ENCODE data around the gene LUC7L3.
A peak's percentile ranks its signal among the peaks of the same experiment; 100 is the strongest.

Gene LUC7L3

DNA sequence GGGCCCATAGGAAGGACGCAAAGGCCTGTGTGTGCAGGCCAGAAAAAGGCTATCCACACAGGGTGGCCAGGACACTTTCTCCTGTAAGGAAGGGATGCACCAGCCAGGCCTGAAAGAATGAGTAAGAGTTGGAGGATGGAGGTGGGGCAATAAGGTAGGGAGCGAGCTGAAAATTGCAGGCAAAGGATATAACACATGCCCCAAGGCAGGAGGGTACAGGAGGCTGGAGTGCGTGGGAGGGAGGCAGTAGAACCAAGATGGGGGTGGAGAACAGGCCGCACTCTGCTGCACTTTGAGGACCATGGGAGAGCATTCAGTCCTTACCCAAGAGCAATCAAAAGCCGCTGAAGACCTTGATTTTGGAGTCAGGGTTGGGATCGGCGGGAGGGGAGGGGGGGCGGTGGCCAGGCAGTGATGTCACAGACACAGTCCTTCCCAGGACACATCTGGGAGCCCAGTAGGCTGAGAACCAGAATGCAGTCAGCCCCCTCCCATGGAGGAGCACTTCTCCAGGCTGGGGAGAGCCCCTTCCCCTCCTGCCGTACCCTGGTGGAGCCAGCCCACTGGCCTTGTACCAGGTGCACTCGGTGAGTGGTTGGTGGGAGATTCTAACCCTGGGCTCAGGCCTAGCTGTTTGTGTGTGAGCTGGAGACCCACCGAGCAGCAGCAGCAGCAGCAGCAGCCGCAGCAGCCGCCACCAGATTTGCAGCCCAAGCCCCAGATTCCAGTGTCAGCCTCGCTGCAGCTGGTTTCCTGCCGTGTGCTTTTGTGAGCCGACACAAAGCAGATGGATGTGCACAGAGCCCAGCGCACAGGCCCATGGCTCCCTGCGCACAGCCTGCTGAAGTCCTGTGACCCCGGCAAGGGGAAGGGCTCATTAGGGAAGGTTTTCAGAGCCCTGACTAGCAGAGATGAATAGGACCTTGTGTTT lies 29.2 kb upstream of the LUC7L3 start:
- DNase-seq (no peak), ATAC-seq (replicated peaks) (no peak)
- no peaks in the 10 kb centered on the region for H3K9me3 Mint-ChIP-seq
- no peak overlapping the region for H3K27ac Mint-ChIP-seq
- peaks cover 25% of the 10 kb centered on the region for H3K36me3 Mint-ChIP-seq (ENCODE audit: insufficient read depth)
- H3K4me1 Mint-ChIP-seq (ENCODE audit: low read depth in 2 of 2) = no peaks in the 10 kb centered on the region
- H3K27me3 Mint-ChIP-seq = peaks cover 6 to 8% of the 10 kb centered on the region in 2 donors
- no peak overlapping the region for H3K4me3 Mint-ChIP-seq

DNA sequence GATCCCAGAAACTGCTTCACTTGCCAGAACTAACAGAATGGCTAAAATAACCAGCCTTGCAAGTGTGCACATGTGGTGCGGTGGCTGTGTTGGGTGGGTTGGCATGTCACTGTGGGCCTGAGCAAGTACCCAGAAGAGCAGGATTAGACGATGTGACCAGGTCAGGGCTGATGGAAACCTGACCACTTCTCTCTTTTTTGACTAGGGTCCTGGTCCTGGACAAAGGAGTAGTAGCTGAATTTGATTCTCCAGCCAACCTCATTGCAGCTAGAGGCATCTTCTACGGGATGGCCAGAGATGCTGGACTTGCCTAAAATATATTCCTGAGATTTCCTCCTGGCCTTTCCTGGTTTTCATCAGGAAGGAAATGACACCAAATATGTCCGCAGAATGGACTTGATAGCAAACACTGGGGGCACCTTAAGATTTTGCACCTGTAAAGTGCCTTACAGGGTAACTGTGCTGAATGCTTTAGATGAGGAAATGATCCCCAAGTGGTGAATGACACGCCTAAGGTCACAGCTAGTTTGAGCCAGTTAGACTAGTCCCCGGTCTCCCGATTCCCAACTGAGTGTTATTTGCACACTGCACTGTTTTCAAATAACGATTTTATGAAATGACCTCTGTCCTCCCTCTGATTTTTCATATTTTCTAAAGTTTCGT lies 28.4 kb upstream of the LUC7L3 start:
- Mint-ChIP-seq H3K4me1 (ENCODE audit: low read depth in 2 of 2) (no peaks in the 10 kb centered on the region), H3K27ac (peak overlapping the region in 1 of 2 donors; percentile 57), H3K27me3 (peaks cover 6 to 8% of the 10 kb centered on the region in 2 donors), H3K9me3 (no peaks in the 10 kb centered on the region), H3K36me3 (ENCODE audit: insufficient read depth) (peaks cover 32% of the 10 kb centered on the region), H3K4me3 (no peak overlapping the region)
- DNase-seq = no peak
- ATAC-seq (replicated peaks) = no peak

DNA sequence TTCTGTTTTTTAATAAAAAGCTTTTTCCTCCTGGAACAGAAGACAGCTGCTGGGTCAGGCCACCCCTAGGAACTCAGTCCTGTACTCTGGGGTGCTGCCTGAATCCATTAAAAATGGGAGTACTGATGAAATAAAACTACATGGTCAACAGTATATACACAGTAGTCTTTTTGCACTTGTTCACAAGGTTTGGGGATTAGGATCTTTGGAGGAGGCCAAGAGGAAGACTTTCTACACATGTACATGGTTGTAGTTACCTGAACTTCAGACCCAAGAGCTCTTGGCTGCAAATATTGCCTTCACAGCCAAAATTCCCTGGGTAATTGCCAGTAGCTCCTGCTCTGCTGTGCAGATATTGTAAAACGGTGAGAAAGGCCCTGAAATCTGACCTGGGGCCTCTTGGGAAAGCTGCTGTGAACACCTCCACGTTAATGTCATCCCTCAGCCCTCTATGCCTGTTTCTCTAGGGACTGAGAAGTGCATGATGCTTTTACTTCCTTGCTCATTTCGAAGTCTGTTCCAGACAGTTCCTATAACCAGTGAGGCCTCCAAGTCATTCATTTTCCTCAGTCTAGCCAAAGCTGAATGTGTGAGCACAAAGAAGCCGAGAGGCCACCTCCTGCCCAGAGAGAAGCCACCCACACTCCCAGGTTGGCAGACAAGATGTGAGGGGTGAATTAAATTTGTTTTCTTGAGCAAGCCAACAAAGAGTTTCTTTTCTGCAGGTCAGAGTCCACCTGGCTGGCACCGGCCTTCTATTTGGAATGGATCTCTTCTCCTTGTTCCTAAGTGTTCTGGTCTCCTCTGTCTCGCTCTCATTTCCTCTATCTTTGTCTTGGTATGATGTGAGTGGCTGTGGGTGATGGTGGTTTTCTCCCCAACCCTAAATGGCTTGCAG lies 27.6 kb upstream of the LUC7L3 start:
- DNase-seq (no peak), ATAC-seq (replicated peaks) (no peak)
- Mint-ChIP-seq H3K27ac (peak overlapping the region in 1 of 2 donors; percentile 57), H3K4me1 (ENCODE audit: low read depth in 2 of 2) (no peaks in the 10 kb centered on the region), H3K9me3 (no peaks in the 10 kb centered on the region), H3K36me3 (ENCODE audit: insufficient read depth) (peaks cover 40% of the 10 kb centered on the region), H3K27me3 (peaks cover 0 to 3% of the 10 kb centered on the region in 2 donors), H3K4me3 (no peak overlapping the region)

DNA sequence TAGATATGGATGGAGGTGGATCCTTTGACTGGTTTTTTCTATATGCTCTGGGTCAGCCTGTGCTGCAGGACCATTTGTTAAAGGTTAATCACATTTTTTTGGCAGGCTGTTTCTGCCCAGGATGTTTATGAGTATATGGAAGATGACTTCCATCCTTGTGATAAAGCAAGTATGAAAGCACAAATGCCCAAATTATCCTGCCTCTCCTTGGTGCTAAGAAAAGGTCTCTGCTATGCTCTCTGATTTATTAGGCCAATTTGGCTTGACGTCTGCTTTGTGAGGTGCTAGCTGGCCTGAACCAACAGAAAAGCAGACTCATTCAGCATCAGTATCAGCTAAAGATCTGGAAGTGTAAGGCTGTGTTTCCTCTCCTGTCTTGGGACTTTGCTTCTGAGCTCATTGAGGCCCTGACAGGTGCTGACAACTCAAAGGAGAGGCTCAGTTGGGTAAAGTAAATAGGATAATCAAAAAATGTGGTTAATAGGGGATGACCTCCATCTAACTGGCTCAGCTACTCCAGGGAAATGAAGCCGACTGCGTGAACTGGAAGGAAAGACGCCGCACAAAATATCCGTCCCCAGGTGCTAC lies 26.9 kb upstream of the LUC7L3 start:
- peaks cover 46% of the 10 kb centered on the region for H3K36me3 Mint-ChIP-seq (ENCODE audit: insufficient read depth)

DNA sequence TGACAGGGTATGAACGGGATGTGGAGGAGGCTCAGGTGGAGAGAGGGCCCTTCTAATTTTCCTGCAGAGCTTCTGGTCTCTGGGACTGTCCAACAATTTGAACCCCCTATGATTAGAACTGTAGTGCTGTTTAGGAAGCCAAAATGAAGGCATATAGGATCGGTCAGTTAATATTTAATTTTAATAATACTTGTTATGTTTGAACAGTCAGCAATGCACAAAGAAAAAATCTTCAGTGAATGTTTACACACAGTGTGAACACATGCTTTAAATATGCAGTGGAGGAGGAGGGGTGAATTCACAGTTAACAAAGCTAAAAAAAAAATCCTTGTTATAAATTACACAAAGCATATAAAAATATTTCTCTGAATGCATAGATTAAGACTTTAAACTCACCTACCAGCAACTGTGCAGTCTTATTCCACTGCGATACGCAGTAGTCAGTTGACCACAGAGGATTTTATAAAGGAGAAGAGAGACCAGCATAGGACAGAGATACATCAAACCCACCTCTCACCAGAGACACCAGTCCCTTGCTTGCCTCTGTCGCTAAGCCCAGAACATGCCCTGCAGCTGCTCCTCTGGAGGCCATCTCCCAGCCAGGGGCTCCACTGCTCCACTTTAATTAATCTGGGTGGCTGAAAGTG lies 26.2 kb upstream of the LUC7L3 start:
- H3K36me3 Mint-ChIP-seq (ENCODE audit: insufficient read depth) = peaks cover 53% of the 10 kb centered on the region
- H3K4me3 Mint-ChIP-seq = no peak overlapping the region
- no peaks in the 10 kb centered on the region for H3K9me3 Mint-ChIP-seq
- peak overlapping the region in 1 of 2 donors; percentile 20 for H3K27ac Mint-ChIP-seq
- DNase-seq (no peak), ATAC-seq (replicated peaks) (no peak)
- H3K27me3 Mint-ChIP-seq = no peaks in the 10 kb centered on the region
- no peaks in the 10 kb centered on the region for H3K4me1 Mint-ChIP-seq (ENCODE audit: low read depth in 2 of 2)

More for the DNA sequence above, 26.9 kb upstream of the LUC7L3 start:
- no peak for ATAC-seq (replicated peaks)
- Mint-ChIP-seq H3K27me3 (no peaks in the 10 kb centered on the region), H3K27ac (peak overlapping the region in 1 of 2 donors; percentile 20), H3K9me3 (no peaks in the 10 kb centered on the region), H3K4me1 (ENCODE audit: low read depth in 2 of 2) (no peaks in the 10 kb centered on the region), H3K4me3 (no peak overlapping the region)
- DNase-seq = no peak

DNA sequence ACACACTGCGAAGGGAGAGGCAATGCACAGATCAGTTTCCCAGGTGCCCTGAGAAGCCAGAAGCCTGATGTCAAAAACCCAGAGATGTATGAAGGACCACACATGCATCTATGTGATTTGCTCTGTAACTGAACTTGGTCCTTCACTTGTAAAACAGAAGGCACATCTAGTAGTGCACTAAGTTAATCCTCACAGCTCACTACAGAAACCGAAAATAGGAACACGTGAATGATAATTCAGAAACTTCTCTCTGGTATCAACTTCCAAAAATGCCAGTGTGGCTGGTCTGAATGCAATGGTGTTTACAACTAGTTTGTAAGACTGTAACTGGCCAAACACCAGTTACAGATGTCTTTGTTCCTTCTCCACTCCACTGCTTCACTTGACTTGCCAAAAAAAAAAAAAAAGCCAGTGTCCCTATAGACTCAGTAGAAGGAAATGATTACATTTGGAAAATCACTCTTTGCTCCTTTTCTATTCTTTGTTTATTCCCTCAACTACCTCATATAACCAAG lies 23.0 kb upstream of the LUC7L3 start:
- ATAC-seq (replicated peaks) (no peak), DNase-seq (no peak)
- Mint-ChIP-seq H3K4me3 (no peak overlapping the region), H3K36me3 (ENCODE audit: insufficient read depth) (peaks cover 83% of the 10 kb centered on the region), H3K9me3 (no peaks in the 10 kb centered on the region), H3K27me3 (no peaks in the 10 kb centered on the region), H3K27ac (no peak overlapping the region), H3K4me1 (ENCODE audit: low read depth in 2 of 2) (peaks cover 5 to 8% of the 10 kb centered on the region in 2 donors)

DNA sequence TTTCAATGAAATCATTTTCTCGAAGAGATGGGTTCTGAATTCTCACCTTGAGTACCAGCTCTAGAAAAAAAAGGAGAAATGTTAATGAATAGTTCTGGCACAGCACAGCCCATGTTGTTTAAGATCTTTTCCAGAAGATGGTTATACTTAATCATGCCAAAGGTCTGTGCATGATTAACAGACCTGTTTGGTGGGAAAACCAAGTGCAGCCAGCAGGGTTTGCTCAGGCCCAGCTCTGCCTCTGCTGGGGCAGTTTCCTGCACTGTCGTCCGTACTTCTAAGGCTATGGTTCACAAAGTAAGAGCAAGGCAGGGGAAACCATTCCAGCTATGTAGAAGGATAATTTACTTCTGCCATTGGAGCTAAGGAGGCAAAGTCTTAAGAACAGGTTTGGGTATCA lies 22.3 kb upstream of the LUC7L3 start:
- no peaks in the 10 kb centered on the region for H3K27me3 Mint-ChIP-seq
- H3K27ac Mint-ChIP-seq = no peak overlapping the region
- H3K9me3 Mint-ChIP-seq = no peaks in the 10 kb centered on the region
- peaks cover 9 to 13% of the 10 kb centered on the region in 2 donors for H3K4me1 Mint-ChIP-seq (ENCODE audit: low read depth in 2 of 2)
- no peak overlapping the region for H3K4me3 Mint-ChIP-seq
- peaks cover 83% of the 10 kb centered on the region for H3K36me3 Mint-ChIP-seq (ENCODE audit: insufficient read depth)
- no peak for DNase-seq
- ATAC-seq (replicated peaks) = no peak

DNA sequence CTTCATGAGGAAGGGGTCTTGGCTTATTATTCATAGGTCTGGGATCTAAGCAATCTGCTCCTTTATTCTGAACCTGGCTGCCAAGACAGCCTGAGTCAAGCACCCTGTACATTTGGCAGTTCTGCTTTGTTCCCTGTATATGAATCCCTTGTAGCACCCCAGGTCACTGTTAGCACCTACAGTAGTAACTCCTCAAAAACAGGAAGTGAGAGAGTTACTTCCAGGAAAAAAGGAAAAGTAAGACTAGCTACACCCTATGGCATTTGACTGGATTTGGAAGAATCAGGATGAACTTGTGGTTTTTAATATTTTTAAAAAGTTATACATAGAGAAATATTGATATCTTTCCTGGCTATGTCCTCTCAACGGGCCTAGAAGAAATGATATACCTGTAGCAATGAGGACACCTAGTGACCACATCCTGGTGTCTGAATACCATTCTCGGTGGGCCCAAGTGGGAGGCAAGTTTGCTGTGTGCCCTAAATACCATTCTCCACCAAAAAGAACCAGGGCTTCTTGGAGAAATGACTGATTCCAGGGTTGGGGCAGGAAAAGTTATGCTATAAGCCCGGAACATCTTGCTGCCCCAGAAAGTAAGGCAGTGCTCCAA lies 21.6 kb upstream of the LUC7L3 start:
- Mint-ChIP-seq H3K27ac (peak overlapping the region in 1 of 2 donors; percentile 49), H3K4me3 (no peak overlapping the region), H3K9me3 (no peaks in the 10 kb centered on the region), H3K4me1 (ENCODE audit: low read depth in 2 of 2) (peaks cover 12 to 14% of the 10 kb centered on the region in 2 donors), H3K27me3 (no peaks in the 10 kb centered on the region), H3K36me3 (ENCODE audit: insufficient read depth) (peaks cover 82% of the 10 kb centered on the region)
- ATAC-seq (replicated peaks) (peak; percentile 32), DNase-seq (no peak)

DNA sequence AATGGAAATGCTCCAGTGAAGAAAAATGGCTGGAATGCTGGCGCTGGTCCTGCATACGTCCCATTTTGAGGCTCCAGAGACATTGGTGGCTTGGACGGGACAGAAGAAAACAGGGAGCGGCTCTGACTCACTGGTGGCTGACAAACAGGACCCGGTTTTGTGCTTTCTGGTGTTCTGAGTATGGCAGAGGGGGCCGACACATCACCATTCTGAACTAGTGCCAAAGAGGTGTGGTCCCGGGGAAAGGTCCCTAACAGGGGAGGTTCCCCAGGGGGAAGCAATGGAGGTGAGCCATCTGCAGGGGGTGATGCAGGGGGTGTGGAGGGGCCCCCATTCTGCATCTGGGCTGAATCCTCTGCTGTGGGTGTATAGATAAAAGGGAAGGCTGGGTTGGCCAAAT lies 20.0 kb upstream of the LUC7L3 start:
- Mint-ChIP-seq H3K4me3 (no peak overlapping the region), H3K4me1 (ENCODE audit: low read depth in 2 of 2) (peaks cover 20 to 28% of the 10 kb centered on the region in 2 donors), H3K27me3 (no peaks in the 10 kb centered on the region), H3K9me3 (no peaks in the 10 kb centered on the region), H3K27ac (peak overlapping the region in 1 of 2 donors; percentile 39), H3K36me3 (ENCODE audit: insufficient read depth) (peaks cover 65% of the 10 kb centered on the region)
- DNase-seq = no peak
- no peak for ATAC-seq (replicated peaks)

DNA sequence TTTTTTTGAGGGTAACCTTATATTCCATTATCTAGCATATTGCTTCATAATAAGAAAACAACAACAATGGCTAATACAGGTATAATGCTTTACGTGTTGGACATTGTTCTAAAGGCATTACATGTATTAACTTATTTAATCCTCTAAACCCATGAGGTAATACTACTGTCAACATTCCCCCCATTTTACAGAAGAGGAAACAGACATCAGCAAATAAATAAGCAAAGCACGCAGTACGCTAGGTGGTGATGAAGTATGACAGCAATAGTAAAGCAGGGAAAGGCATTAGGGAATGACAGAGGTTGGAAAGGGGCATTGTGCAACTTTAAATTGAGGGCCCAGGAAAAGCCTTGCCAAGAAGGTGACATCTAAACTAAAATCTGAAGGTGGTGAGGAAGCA lies 16.2 kb upstream of the LUC7L3 start:
- Mint-ChIP-seq H3K4me3 (no peak overlapping the region), H3K27ac (peak overlapping the region in 1 of 2 donors; percentile 61), H3K27me3 (no peaks in the 10 kb centered on the region), H3K4me1 (ENCODE audit: low read depth in 2 of 2) (peaks cover 26 to 38% of the 10 kb centered on the region in 2 donors), H3K36me3 (ENCODE audit: insufficient read depth) (peaks cover 51% of the 10 kb centered on the region), H3K9me3 (no peaks in the 10 kb centered on the region)
- DNase-seq (no peak), ATAC-seq (replicated peaks) (no peak)

DNA sequence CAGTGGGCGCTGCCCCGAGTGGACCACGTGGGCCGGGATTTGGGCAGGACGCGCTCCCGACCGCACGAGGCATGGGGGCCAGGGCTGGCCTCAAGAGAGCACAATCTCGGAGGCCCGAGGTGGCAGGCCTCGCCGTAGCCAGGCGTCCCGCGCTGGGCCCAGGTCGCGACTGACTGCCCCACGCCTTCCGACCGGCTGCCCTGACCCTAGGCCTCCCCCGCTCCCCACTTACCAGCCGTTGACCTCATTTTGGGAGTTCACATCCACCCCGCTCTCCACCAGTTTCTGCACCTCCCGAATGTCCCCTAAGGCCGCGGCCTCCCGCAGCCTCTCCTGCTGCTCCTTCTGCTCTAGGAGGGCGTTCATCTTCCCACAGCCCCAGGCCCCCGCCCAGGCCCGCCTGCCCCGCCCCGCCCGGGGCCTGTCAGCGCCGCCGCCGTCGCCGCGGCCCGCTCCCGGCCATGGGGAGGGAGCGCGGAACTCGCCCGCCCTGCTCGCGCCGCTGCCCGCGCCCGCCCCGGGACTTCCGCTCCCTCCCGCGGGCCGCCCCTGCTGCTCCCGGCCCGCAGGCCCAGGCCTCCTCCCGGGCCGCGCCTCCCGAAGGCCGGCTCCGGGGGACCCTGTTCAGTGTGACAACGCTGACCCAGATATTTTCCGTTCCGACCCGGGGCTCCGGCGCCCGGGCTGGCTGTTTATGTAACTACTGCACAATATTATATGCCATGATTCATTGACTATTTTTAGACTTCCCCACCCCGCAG lies 11.9 kb upstream of the LUC7L3 start, which contains the start of gene ANKRD40:
Gene ANKRD40, minus strand, starts transcription at position 626 of the 761 bp plus-strand sequence. Its CDS starts 260 bp downstream, at position 366.
- ATAC-seq (replicated peaks) (peak; percentile 83), DNase-seq (peak; percentile 90 to 95 (median 91))
- Mint-ChIP-seq H3K9me3 (no peaks in the 10 kb centered on the region), H3K4me3 (peak within 1 kb of the TSS; percentile 89 to 90), H3K4me1 (ENCODE audit: low read depth in 2 of 2) (peaks cover 21 to 32% of the 10 kb centered on the region in 2 donors), H3K36me3 (ENCODE audit: insufficient read depth) (peaks cover 29% of the 10 kb centered on the region), H3K27ac (peak within 1 kb of the TSS; percentile 96), H3K27me3 (no peaks in the 10 kb centered on the region)
